Left lung (tissue), 10 donors: ENCODE data around the gene ZNF473. TPM values are rescaled to one million over a fixed set of nuclear protein-coding genes. Genes with fewer than 3 reads are reported as not detected.
"Not testable (repeated sequence)": the region's sequence is repeated elsewhere in the genome, so short reads cannot be mapped to it uniquely, and the experiment has no call there.

ENCODE experiments used
- ATAC-seq: fragments of 200-7000 bp; cut with Tn5 transposase; one replicate; pipeline ENCODE4 v1.9.1; 2020; ENCODE audit warnings: moderate library complexity
- DNase-seq, 4 donors: peaks; one replicate each; pipeline ENCODE4 v3.0.0-alpha.2; 2013 to 2020
- H3K27ac ChIP-seq, 2 donors: fragments of 200-600 bp; sonication (generic) in 1 of 2; one replicate each; pipeline versions ENCODE4 v1.5.0 to v1.8.0; 2020 to 2021
- H3K27me3 ChIP-seq, 2 donors: fragments of 200-600 bp; sonication (generic) in 1 of 2; one replicate each; pipeline versions ENCODE4 v1.5.0 to v1.8.0; 2020 to 2021
- H3K36me3 ChIP-seq, 2 donors: fragments of 200-600 bp; sonication (generic) in 1 of 2; one replicate each; pipeline versions ENCODE4 v1.5.0 to v1.8.0; 2020 to 2021
- H3K4me1 ChIP-seq, 2 donors: fragments of 200-600 bp; one replicate each; pipeline ENCODE4 v1.8.0; 2021
- H3K4me3 ChIP-seq, 2 donors: fragments of 200-600 bp; sonication (generic) in 1 of 2; one replicate each; pipeline versions ENCODE4 v1.5.0 to v1.8.0; 2020 to 2021; ENCODE audit warnings: mild to moderate bottlenecking in 1 of 2
- H3K9me3 ChIP-seq, 2 donors: fragments of 200-600 bp; sonication (generic) in 1 of 2; one replicate each; pipeline versions ENCODE4 v1.5.0 to v1.8.0; 2020 to 2021
- intact Hi-C, 2 donors: fragments of 100-400 bp; cut with DNase I; formaldehyde crosslinking; loops; one replicate each; pipeline versions ENCODE4 v1.11.2 to v1.14.2; 2022
- polyA plus RNA-seq, 6 donors: library from polyadenylated mRNA; unstranded; fragments of 120-200 nt; gene quantifications; one replicate each; pipeline ENCODE4 v1.2.1, GENCODE V29; 2013; ENCODE audit not compliant: insufficient read length in 6 of 6
- total RNA-seq, 2 donors: library from RNA; stranded (reverse); fragmentation: NEBNext Ultra II Directional; extraction: Animal tissue kit (Norgen Biotek cat#: 25700); gene quantifications; one replicate each; pipeline ENCODE4 v1.2.1, GENCODE V29; 2021
- TF ChIP-seq, protein P1 (sequence below), 2 donors: fragments of 200-600 bp; sonication (generic) in 1 of 2; IDR thresholded peaks; one replicate each; pipeline versions ENCODE4 v1.5.0 to v1.8.0; 2021; ENCODE audit warnings: antibody characterized with exemption in 2 of 2
- donor health status: DM: no; HTN: yes; CAD: no.
- donor health status: DM: no; HTN: no; CAD: no.

ZNF473 gene
- total and polyA plus RNA-seq, 8 donors: 5.1 to 15.4 (median 13.3) TPM

DNA sequence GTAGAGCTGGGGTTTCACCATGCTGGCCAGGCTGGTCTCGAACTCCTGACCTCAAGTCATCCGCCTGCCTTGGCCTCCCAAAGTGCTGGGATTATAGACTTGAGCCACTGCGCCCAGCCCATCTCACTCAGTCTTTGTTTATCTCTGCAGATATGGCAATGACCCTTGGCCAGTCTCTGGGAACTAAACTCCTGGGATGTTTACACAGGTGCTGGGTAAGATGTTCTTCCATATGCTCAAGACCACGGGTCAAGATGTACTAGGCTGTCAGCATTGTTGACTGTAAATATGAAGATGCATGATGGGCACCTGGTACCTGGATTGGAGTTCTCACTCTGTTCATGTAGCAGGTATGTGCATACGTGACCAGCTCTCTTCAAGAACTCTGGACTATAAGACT, 35.8 kb downstream of the ZNF473 start:
- intact Hi-C loops: no loop called here
- peaks cover 0 to 33% of the 10 kb centered on the region in 2 donors for H3K9me3 ChIP-seq
- H3K36me3 ChIP-seq: no peaks in the 10 kb centered on the region
- DNase-seq (no peak), ATAC-seq (no peak)
- no peak overlapping the region for H3K27ac ChIP-seq
- no peaks in the 10 kb centered on the region for H3K27me3 ChIP-seq
- TF ChIP-seq, protein P1, sequence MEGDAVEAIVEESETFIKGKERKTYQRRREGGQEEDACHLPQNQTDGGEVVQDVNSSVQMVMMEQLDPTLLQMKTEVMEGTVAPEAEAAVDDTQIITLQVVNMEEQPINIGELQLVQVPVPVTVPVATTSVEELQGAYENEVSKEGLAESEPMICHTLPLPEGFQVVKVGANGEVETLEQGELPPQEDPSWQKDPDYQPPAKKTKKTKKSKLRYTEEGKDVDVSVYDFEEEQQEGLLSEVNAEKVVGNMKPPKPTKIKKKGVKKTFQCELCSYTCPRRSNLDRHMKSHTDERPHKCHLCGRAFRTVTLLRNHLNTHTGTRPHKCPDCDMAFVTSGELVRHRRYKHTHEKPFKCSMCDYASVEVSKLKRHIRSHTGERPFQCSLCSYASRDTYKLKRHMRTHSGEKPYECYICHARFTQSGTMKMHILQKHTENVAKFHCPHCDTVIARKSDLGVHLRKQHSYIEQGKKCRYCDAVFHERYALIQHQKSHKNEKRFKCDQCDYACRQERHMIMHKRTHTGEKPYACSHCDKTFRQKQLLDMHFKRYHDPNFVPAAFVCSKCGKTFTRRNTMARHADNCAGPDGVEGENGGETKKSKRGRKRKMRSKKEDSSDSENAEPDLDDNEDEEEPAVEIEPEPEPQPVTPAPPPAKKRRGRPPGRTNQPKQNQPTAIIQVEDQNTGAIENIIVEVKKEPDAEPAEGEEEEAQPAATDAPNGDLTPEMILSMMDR (IDR thresholded peaks at IDR 0.05): no peak
- no peak overlapping the region for H3K4me3 ChIP-seq
- no peaks in the 10 kb centered on the region for H3K4me1 ChIP-seq

DNA sequence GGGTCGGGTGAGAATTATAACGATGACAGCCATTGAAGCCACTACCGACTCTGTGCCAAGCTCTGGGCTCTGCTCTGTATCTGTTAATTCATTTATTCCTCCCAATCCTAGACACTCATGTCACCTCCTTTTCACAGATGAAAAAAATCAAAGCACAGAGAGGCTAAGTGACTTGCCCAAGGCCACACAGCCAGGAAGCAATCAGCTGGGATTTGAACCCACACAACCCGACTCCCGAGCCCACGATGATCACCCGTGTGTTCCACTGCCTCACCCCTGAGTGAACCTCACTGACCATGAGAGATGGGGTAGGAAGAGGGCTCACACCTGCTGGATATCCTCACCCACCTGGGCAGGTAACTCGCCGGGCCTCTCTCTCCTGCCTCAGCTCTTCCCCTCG, 40.1 kb downstream of the ZNF473 start:
- ATAC-seq: no peak
- H3K27ac ChIP-seq: no peak overlapping the region
- no peak for DNase-seq
- no peaks in the 10 kb centered on the region for H3K36me3 ChIP-seq
- H3K4me1 ChIP-seq: no peaks in the 10 kb centered on the region
- H3K27me3 ChIP-seq: no peaks in the 10 kb centered on the region
- TF ChIP-seq, protein P1 (IDR thresholded peaks at IDR 0.05): no peak
- intact Hi-C loops: no loop called here
- H3K9me3 ChIP-seq: peaks cover 0 to under 1% of the 10 kb centered on the region in 2 donors
- no peak overlapping the region for H3K4me3 ChIP-seq

DNA sequence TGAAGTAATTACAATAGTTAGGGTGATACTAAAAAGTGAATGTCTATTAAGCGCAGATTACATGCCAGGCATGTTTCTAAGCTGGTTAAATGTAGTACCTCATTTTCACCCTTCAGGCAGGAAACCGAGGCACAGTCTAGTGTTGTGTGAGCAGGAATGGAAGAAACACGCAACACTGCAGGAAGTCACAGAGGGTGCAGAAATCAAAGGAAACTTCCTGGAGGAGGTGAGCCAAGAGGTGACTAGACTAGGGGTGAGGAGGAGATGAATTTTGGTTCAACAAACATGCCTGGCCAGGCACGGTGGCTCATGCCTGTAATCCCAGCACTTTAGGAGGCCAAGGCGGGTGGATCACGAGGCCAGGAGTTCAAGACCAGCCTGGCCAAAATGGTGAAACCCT, 41.8 kb downstream of the ZNF473 start:
- ATAC-seq (no peak), DNase-seq (no peak)
- Histone ChIP-seq H3K27ac (no peak overlapping the region), H3K4me3 (no peak overlapping the region), H3K4me1 (no peaks in the 10 kb centered on the region), H3K27me3 (no peaks in the 10 kb centered on the region), H3K9me3 (no peaks in the 10 kb centered on the region), H3K36me3 (no peaks in the 10 kb centered on the region)
- intact Hi-C loops: no loop called here
- TF ChIP-seq, protein P1 (IDR thresholded peaks at IDR 0.05): no peak

DNA sequence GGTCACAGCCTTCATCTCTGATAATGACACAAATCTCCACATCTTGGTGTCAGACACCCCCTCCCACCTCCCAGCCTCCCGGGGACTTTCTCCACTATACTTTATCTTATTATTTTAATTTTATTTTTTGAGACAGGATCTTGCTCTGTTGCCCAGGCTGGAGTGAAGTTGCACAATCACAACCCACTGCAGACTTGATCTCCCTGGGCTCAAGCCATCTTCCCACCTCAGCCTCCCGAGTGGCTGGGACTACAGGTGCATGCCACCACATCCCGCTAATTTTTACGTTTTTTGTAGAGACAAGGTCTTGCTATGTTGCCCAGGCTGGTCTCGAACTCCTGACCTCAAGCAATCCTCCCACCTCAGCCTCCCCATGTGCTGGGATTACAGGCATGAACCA, 42.6 kb downstream of the ZNF473 start:
- intact Hi-C loops, H3K4me3 ChIP-seq, H3K9me3 ChIP-seq, ATAC-seq, DNase-seq, H3K27ac ChIP-seq, H3K27me3 ChIP-seq, H3K4me1 ChIP-seq, H3K36me3 ChIP-seq: not testable (repeated sequence)

DNA sequence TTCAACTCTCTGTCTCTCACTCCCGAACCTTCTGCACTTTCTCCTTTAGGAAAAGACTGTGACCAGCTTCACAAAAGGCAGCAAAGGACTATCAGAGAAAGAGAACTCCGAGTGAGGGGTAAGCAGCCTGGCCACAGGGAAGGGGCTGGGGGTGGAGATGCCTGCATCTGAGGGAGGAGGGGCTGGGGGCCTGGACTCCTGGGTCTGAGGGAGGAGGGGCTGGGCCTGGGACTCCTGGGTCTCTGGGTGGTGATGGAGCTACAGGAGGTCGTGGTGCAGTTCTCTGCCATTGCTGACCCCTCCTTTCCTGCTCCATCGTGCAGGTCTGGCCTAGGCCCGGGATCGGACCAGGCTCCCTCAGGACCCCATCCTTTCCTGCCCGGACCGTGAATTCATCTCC, 49.3 kb downstream of the ZNF473 start:
- intact Hi-C loops, DNase-seq, H3K36me3 ChIP-seq, H3K9me3 ChIP-seq, H3K4me1 ChIP-seq, H3K4me3 ChIP-seq, H3K27me3 ChIP-seq, H3K27ac ChIP-seq, ATAC-seq: not testable (repeated sequence)

DNA sequence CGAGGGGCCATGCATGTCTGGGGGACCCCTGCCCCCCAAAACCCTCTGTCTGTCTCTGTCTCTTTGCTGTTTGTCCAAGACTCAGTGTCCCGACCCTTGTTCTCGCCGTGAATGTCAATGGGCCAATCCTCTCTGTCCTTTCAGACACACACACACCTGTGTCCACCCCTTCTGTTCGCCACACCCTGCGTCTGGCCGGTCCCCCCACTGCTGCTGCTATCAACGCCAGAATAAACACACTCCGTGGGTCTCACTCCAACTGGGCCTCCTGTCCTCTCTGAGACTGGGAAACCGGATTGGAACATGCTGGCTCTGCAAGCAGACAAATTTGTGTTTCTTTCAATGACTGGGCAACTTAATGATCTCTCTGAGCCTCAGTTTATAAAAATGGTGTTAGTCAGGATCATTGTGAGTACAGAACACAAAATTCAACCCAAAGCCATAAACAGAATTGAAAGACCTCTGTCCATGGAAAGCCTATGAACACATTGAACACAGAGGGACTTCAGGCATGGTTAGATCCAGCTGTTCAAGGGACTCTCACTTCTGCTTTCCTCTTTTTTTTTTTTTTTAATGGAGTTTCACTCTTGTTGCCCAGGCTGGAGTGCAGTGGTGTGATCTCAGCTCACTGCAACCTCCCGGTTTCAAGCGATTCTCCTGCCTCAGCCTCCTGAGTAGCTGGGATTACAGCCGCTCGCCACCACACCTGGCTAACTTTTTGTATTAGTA, 50.0 kb downstream of the ZNF473 start:
- H3K27ac ChIP-seq, ATAC-seq, intact Hi-C loops, H3K4me1 ChIP-seq, DNase-seq, H3K36me3 ChIP-seq, H3K9me3 ChIP-seq, H3K27me3 ChIP-seq, H3K4me3 ChIP-seq: not testable (repeated sequence)

DNA sequence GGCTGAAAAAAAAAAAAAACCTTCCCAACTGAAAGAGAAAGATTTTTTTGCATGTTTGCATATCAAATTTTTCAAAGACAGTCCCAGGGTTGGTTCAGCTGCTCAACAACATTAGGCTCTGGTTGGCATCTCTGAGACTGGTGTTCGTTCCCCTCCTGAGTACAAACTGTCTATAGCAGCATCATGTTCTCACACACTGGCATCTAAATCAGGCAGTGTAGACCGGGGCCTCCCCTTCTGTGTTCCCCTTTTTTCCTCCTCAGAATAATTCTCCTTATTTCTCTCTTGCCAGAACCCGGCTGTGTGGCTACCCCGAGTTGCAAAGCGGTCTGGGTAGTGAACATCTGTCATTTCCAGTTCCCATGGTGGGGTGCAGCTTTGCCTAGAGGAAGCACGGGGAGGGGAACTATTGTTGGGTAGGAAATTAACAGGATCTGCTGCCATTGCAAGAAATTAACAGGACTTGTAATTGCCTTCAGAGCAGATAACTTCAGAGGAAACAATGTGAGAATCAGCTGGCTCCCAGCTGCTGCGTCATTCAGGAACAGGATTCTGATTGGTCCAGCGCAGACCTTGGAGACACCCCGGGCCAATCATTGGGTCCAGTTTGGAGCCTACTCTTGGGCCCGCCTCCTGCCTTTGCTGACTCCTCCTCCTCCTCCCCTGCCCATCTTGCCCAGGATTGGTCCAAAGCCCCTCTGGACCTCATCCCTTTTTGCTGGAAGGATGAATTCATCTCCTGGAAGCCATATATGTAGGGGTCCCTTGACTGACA, 51.0 kb downstream of the ZNF473 start:
- H3K4me1 ChIP-seq, H3K27ac ChIP-seq, ATAC-seq, H3K9me3 ChIP-seq, H3K4me3 ChIP-seq, DNase-seq, intact Hi-C loops, H3K36me3 ChIP-seq, H3K27me3 ChIP-seq: not testable (repeated sequence)

DNA sequence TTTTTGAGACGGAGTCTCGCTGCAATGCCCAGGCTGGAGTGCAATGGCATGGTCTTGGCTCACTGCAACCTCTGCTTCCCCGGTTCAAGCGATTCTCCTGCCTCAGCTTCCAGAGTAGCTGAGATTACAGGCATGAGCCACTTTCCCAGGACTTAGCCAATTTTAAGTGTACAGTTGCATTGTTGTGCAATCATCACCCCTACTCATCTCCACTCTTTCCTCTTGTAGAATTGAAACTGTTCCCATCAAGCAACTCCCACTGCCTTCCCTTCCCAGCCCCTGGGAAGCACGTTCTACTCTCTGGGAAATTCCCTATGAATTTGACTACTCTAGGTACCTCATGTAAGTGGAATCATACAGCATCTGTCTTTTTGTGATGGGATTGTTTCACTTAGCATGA, 53.2 kb downstream of the ZNF473 start:
- H3K27me3 ChIP-seq, H3K4me1 ChIP-seq, intact Hi-C loops, DNase-seq, H3K9me3 ChIP-seq, H3K4me3 ChIP-seq, ATAC-seq, H3K36me3 ChIP-seq, H3K27ac ChIP-seq: not testable (repeated sequence)

DNA sequence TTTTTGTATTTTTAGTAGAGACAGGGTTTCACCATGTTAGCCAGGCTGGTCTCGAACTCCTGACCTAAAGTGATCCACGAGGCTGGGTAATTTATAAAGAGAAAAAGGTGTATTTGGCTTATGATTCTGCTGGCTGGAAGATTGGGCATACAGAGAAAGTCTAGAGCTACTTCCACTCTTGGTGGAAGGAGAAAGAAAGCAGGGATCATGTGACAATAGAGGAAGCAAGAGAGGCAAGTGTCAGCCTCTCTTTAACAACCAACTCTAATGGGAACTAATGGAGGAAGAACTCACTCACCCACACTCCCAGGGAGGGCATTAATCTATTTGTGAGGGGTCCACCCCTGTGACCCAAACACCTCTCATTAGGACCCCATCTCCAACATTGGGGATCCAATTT, 58.6 kb downstream of the ZNF473 start:
- DNase-seq, H3K36me3 ChIP-seq, H3K27me3 ChIP-seq, intact Hi-C loops, H3K9me3 ChIP-seq, H3K27ac ChIP-seq, H3K4me3 ChIP-seq, H3K4me1 ChIP-seq: not testable (repeated sequence)
- peak; percentile 40 for ATAC-seq

DNA sequence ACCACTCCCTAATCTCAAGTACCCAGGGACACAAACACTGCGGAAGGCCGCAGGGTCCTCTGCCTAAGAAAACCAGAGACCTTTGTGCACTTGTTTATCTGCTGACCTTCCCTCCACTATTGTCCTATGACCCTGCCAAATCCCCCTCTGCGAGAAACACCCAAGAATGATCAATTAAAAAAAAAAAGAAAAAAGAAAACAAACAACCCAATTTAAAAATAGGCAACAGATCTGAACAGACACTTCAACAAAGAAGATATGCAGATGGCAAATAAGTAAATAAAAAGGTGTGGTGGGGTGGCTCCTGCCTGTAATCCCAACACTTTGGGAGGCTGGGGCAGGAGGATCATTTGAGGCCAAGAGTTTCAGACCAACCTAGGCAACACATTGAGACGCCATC, 61.3 kb downstream of the ZNF473 start:
- H3K36me3 ChIP-seq, H3K4me3 ChIP-seq, intact Hi-C loops, H3K4me1 ChIP-seq, H3K27ac ChIP-seq, H3K9me3 ChIP-seq, DNase-seq, ATAC-seq, H3K27me3 ChIP-seq: not testable (repeated sequence)
